GM18870 (cell line): ENCODE results near the gene RIMKLB.
"Not testable (repeated sequence)": the region's sequence is repeated elsewhere in the genome, so short reads cannot be mapped to it uniquely, and the experiment has no call there.

Source experiments
- ATAC-seq: cut with Tn5 transposase; IDR thresholded peaks from one replicate; pipeline ENCODE4 v1.9.1; 2021; ENCODE audit warnings: moderate library complexity; ENCODE audit not compliant: unreplicated experiment

Gene RIMKLB

DNA sequence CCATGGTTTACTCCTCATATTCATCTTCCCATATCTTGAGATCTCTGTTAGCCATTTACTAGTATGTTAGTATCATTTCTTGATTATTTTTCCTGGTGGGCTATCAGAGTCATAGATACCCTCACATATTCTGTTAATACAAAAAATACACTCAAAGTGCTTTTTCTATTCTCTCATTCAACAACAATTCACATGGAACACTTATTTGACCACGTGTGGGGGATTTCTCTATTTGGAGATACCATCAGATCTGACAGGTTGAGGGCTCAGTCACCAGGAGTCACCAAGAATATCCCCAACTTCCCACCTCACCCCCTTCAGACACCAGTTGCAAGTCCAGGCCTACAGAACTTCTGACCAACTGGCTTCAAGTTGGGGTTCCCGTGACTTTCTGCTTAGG is 72.7 kb downstream of the RIMKLB start:
- no peak for ATAC-seq

GRCh38 chr12:8771072-8771471 is 73.3 kb downstream of the RIMKLB start:
- ATAC-seq, result no peak

GRCh38 chr12:8773461-8773860 is 75.7 kb downstream of the RIMKLB start:
- ATAC-seq, result no peak

- no peak for ATAC-seq
Measured at GRCh38 chr12:8779281-8779680, 81.5 kb downstream of the RIMKLB start.

DNA sequence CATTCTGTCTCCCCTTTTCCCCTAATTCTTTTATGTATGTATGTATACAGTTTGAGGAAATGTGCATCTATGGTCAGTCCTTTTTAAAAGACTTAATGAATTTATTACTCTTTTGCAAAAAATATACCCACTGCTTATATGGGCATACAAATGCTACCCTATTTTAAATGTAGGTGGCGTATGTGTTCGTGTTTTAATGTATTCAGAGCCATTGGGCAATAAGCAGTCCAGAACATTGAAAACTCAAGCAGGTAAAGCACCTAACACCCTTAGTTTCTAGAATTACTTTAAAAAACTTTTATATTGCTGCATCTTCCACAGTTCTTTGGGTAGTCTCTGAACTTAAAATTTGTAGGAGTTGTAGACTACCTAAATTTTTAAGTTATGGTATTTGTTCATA is 82.1 kb downstream of the RIMKLB start:
- no peak for ATAC-seq

GRCh38 chr12:8780389-8780788 is 82.6 kb downstream of the RIMKLB start:
- ATAC-seq, result no peak

GRCh38 chr12:8781381-8782127 is 83.8 kb downstream of the RIMKLB start:
- ATAC-seq, result no peak

DNA sequence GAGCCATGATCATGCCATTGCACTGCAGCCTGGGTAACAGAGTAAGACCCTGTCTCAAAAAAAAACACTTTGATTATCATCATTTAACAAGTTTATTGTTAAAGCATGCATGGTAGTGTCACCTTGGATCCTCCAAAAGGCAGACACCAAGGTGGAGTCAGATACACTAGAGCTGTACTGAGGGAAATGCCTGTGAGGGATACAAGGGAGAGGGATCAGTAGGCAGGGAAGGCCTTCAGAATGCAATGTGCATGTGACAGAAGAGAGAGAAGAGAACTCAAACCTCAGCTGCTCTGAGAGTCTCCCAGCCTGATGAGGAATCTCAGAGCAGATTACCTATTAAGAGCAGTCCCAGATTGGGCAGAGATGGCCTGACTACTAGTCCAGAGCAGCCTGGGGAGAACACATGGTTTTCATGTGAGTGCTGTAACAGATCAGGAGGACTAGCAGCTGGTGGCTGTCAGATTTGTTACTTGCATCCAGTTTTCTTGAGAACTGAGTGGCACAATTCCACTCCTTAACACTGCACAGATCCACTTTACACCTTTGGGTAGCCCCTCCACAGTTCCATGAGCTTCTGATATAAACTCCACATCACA is 86.6 kb downstream of the RIMKLB start:
- no peak for ATAC-seq

DNA sequence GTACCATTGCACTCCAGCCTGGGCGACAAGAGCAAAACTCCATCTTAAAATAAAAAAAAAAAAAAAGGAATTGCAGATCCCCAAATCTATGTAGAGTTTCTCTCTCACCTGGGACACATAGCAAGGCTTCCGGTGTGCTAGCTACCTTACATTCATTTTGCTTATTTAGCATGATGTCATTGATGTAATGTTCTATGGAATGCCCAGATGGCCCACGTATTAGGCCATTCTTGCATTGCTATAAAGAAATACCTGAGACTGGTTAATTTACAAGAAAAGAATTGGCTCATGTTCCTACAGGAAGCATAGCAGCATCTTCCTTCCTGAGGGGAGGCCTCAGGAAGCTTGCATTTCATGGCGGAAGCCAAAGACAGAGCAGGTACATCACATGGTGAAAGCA is 87.7 kb downstream of the RIMKLB start:
- ATAC-seq, result no peak

GRCh38 chr12:8787206-8787605 is 89.4 kb downstream of the RIMKLB start:
- ATAC-seq, result not testable (repeated sequence)

- not testable (repeated sequence) for ATAC-seq
Measured at GRCh38 chr12:8788706-8789105, 90.9 kb downstream of the RIMKLB start.

- ATAC-seq, result not testable (repeated sequence)
Measured at GRCh38 chr12:8789341-8790013, 91.7 kb downstream of the RIMKLB start.

DNA sequence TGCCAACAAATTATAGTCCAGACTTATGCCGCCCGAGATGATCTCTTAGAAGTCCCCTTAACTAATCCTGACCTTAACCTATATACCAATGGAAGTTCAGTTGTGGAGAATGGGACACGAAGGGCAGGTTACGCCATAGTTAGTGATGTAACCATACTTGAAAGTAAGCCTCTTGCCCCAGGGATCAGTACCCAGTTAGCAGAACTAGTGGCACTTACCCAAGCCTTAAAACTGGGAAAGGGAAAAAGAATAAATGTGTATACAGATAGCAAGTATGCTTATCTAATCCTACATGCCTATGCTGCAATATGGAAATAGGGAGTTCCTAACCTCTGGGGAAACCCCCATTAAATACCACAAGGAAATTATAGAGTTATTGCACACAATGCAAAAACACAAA is 95.4 kb downstream of the RIMKLB start:
- ATAC-seq, result not testable (repeated sequence)

- not testable (repeated sequence) for ATAC-seq
Measured at GRCh38 chr12:8794611-8795010, 96.8 kb downstream of the RIMKLB start.

DNA sequence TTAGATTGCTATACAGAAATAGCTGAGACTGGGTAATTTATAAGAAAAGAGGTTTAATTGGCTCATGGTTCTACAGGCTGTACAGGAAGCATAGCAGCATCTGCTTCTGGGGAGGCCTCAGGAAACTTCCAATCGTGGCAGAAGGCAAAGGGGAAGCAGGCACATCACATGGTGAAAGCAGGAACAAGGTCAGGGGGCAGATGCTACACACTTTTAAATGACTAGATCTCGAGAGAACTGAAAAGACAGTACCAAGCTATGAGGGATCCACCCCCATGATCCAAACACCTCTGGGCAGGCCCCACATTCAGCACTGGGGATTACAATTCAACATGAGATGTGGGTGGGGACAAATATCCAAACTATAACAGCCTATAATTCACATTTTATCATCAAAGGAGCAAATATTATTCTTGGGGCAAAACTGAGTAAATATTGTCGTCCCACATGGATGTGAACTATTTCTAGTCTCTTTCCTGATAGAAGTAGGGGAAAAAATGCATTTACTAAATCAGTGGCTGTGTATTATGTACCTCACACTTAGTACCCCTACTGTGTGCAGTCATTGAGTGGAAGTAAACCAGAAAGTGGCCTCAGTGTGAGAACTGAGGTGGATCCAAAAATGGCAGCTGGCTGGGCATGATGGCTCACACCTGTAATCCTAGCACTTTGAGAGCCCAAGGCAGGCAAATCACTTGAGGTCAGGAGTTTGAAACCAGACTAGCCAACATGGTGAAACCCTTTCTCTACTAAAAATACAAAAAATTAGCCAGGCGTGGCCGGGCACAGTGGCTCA is 99.2 kb downstream of the RIMKLB start:
- ATAC-seq, result no peak

GRCh38 chr12:8801213-8801612 is 103.4 kb downstream of the RIMKLB start:
- ATAC-seq, result not testable (repeated sequence)

GRCh38 chr12:8804833-8805232 is 107.0 kb downstream of the RIMKLB start:
- not testable (repeated sequence) for ATAC-seq

- not testable (repeated sequence) for ATAC-seq
Measured at GRCh38 chr12:8805487-8805886, 107.7 kb downstream of the RIMKLB start.

DNA sequence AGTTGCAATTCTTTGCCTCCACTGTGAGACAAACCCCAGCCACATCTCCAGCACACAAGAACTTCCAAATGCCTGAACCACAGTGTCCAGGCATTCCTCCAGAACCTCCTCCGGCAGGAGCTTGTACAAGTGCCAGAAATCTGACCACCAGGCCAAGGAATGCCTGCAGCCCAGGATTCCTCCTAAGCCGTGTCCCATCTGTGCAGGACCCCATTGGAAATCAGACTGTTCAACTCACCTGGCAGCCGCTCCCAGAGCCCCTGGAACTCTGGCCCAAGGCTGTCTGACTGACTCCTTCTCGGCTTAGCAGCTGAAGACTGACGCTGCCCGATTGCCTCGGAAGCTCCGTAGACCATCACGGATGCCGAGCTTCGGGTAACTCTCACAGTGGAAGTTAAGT is 109.3 kb downstream of the RIMKLB start:
- ATAC-seq, result not testable (repeated sequence)

GRCh38 chr12:8810112-8810511 is 112.3 kb downstream of the RIMKLB start:
- ATAC-seq, result not testable (repeated sequence)
